Frontal cortex (tissue), 4 donors: ENCODE data around the gene JPT2. TPM values are rescaled to one million over a fixed set of nuclear protein-coding genes. Genes with fewer than 3 reads are reported as not detected.
"Not testable (repeated sequence)": the region's sequence is repeated elsewhere in the genome, so short reads cannot be mapped to it uniquely, and the experiment has no call there.

Source experiments
- DNase-seq, 2 donors: peaks; one replicate each; pipeline ENCODE4 v3.0.0; 2012; ENCODE audit warnings: low spot score in 2 of 2
- FAIRE-seq: peaks from 2 replicates; lab custom pipeline; 2012; peaks lifted over from hg19 to GRCh38; lab: Jason Lieb, UNC
- total RNA-seq: library from RNA; depleted of rRNA; stranded (reverse); fragments of >200 nt; gene quantifications from one replicate; pipeline ENCODE4 v1.2.3, GENCODE V29; 2014
- donor health status: control.
- donor health status: control.
- donor health status: control.

The JPT2 gene
- total RNA-seq, 1 donor from 2014 or later = 28.5 TPM

- DNase-seq = no peak
- FAIRE-seq = no peak
Measured at GRCh38 chr16:1673424-1674151, 4.5 kb upstream of the JPT2 start.

GRCh38 chr16:1674306-1674705 lies 3.8 kb upstream of the JPT2 start:
- FAIRE-seq (no peak), DNase-seq (no peak)

- FAIRE-seq = no peak
- no peak for DNase-seq
Measured at GRCh38 chr16:1674751-1675664, 3.1 kb upstream of the JPT2 start.

- no peak for DNase-seq
- no peak for FAIRE-seq
Measured at GRCh38 chr16:1676661-1677060, 1.4 kb upstream of the JPT2 start.

GRCh38 chr16:1677339-1677738 lies 740 bp upstream of the JPT2 start:
- FAIRE-seq = no peak
- no peak for DNase-seq

GRCh38 chr16:1678500-1679098 lies 520 bp downstream of the JPT2 start:
- DNase-seq (peak in 1 of 2 donors; percentile 46), FAIRE-seq (no peak)

DNA sequence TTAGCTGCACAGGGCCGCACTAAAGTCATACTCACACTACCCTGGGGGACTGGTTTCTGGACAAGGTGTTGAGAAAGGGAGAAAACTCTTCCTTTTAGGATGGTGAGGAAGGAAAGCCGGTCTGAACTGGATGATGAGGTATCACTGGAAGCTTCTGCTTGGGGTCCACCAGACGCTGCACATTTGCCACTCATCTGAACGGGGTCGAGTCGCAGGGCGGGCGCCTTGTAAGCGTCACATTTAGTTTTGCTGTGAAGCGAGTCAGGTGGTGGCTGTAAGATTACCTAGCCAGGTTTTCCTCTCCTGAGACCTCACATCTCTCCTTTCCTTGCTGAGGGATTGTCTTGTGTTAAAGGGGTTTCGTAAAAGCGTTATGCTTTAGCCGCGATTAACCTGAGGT lies 2.3 kb downstream of the JPT2 start:
- no peak for FAIRE-seq
- no peak for DNase-seq

- DNase-seq = no peak
- no peak for FAIRE-seq
Measured at GRCh38 chr16:1681032-1681431, 3.0 kb downstream of the JPT2 start.

DNA sequence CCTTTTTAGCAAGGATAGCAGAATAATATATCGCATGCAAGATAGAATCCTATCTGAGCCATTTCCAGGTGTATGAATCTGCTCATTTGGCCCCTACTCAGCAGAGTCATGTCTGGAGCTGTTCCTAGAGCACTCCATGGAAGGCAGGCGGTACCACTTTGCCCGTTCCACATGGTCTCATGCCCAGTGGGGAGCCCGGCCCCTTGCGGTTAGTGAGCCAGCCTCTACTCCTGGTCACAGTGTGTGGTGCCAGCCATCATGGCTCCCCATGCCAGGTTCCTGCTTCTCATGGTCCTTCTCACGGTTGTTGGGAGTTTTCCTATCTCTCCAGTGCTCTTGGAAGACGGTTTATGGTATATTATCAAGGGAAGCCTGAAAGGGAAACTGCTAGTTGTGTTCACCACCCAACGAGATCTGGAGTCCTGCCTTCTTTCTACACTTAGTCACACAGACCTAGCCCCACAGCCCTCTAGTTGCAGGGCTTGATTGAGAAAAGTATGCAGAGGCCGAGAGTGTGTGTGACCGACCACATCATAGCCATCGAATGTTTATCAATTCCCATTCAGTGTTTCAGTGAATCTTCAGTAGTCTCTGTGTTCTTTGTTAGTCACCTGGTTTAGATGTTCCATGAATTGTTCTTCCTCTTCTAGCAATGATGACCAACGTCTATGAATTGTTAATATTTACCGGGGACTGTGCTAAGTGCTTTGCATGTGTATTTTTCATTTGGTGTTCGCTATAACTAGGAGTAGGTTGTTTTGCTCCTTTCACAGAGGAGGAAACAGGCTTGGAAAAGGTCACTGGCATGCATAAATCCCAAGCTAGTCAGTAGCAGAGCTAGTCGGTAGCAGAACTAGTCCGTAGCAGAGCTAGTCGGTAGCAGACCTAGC lies 9.6 kb downstream of the JPT2 start:
- FAIRE-seq (no peak), DNase-seq (no peak)

DNA sequence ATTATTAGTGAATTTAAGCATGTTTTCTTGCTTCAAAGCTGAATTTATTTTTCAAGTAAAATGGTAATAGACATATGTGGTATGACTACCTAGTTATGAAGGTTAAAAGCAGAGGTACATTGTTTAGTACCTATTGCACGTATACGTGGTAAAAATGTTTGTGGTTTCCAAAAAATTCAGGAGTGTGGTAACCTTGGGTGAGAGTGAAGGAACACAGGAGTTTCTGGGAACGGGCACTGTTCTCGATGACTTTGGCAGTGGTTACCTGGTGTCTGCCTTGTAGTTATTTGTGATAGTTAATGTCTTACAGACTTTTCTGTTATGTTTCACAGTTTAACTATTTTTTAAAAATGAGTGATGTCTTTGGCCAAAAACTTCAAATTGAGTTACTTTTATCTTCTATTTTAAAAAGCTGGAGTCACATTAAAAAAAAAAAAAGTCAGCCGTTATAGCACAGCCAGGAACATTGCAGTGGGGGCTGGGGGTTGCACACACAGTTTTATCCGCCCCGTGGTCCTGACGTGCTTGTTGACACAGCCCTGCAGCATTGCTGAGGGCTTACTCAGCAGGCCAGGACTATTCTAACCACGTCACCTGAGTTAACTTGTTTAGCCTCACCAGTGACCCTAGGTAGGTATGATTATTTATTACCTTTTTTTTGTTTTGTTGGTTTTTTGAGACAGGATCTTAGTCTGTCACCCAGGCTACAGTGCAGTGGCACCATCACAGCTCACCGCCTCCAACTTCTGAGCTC lies 10.9 kb downstream of the JPT2 start:
- DNase-seq = no peak

DNA sequence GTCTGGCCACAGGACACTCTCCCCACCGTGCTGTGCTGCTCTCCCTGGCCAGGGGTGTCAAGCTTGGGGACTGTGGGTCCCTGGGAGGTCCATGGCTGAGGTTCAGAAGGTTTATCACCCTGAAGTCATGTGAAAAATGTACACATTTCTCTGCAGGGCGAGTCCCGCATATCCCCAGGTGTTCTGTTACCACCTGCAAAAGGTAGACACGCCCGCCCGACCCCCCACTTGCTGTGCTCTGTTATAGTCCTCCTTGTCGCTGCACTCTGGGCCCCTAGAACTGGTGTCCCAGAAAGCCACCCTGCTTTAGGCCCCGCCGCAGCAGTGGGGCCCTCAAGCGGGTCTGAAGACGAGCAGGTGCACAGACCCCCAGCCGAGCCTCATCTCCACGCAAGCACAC lies 11.8 kb downstream of the JPT2 start:
- no peak for FAIRE-seq
- no peak for DNase-seq

More for the DNA sequence above, 10.9 kb downstream of the JPT2 start:
- FAIRE-seq = no peak

- no peak for FAIRE-seq
- DNase-seq = no peak
Measured at GRCh38 chr16:1690810-1691209, 12.7 kb downstream of the JPT2 start.

DNA sequence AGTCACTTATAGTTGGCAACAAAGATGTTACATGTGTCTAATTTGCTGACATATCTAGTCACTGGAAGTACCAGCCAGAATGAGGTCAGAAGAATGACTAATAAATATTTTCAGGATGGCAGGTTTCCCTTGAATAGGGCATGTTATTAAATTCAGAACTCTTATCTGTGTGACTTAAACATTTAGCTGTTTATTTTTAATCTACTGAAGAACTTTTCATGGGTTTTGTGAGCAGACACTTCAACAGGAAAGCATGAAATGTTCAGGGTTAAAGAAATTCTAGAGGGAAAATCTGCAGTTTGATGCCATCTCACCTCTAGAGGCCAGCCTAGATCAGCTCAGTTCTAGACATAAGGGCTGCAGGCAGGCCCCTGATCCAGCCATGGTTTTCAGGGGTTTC lies 13.2 kb downstream of the JPT2 start:
- DNase-seq (no peak), FAIRE-seq (no peak)

DNA sequence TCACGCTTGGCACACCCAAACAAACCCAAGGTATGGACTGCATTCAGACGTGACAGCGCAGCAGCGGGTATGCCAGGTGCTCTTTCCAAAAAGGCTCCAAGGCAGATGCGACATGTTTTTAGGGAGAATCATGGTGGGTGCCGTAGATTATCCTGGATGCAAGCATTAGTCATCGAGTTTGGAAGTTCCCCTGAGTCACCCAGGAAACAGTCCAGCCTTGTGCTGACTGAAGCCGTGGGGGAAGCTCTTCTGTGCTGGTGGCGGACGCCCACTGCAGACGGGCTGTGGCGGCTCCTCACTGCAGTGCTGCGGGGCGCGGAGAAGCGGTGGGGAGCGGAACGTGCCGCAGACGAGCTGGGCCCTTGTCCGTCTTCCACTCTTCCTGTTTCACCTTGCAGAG lies 13.9 kb downstream of the JPT2 start:
- DNase-seq = no peak
- no peak for FAIRE-seq

GRCh38 chr16:1696863-1697262 lies 18.8 kb downstream of the JPT2 start:
- DNase-seq = no peak
- FAIRE-seq = no peak

GRCh38 chr16:1698680-1699079 lies 20.6 kb downstream of the JPT2 start:
- no peak for DNase-seq
- no peak for FAIRE-seq

DNA sequence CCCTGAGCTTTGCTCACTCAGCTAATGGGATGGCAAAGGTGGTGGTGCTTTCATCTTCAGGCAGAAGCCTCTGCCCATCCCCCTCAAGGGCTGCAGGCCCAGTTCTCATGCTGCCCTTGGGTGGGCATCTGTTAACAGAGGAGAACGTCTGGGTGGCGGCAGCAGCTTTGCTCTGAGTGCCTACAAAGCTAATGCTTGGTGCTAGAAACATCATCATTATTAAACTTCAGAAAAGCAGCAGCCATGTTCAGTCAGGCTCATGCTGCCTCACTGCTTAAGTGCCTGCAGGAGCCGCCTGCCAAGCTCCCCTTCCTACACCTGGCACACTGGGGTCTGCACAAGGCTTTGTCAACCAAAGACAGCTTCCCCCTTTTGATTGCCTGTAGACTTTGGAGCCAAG lies 22.2 kb downstream of the JPT2 start:
- DNase-seq (no peak), FAIRE-seq (no peak)

GRCh38 chr16:1701216-1701878 lies 23.3 kb downstream of the JPT2 start:
- FAIRE-seq (no peak), DNase-seq (no peak)

GRCh38 chr16:1705324-1705687 lies 27.2 kb downstream of the JPT2 start:
- FAIRE-seq, DNase-seq: not testable (repeated sequence)
